Pulmonary artery endothelial cell (primary cell): ENCODE data around the gene ABCG8. TPM values are rescaled to one million over a fixed set of nuclear protein-coding genes. Genes with fewer than 3 reads are reported as not detected.

Source experiments
- DNase-seq: peaks from one replicate; pipeline ENCODE4 v3.0.0-alpha.2; 2011; ENCODE audit warnings: low read depth, low spot score
- total RNA-seq: library from RNA; depleted of rRNA; stranded (reverse); fragments of >200 nt; gene quantifications from 2 replicates; pipeline ENCODE4 v1.2.3, GENCODE V29; 2014

ABCG8 gene
- total RNA-seq = not detected in 2 replicates

DNA sequence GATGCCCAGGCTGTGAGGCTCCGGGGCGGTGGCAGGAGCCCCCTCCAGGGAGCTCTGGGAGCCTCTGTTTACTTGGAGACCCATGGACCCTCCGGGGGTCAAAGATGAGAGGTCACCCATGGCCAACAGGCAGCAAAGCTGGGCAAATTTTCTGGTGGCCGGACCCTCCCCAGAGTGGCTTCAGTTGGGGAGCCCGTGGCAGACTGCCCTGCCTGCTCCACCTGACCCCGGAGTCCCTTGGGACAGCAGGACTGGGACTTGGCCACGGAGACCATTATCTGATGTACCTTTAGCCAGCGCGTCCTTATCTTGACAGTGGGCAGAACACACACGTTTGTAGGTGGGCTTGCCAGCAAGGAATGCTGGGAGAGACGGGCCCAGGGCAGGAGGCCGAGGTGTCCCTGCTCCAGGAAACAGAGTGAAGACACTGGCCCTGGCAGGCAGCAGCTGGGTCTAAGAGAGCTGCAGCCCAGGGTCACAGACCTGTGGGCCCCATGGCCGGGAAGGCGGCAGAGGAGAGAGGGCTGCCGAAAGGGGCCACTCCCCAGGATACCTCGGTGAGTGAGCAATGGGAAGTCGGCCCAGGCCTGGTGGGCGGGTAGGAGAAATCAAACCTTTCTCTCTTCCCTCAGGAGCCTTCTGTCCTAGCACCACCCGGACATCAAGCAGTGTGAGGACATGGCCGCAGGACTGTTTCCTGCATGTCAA lies at the start of gene ABCG8, which contains the start of gene ABCG5:
ABCG8 (plus strand) TSS at position 412 of the 708 bp plus-strand sequence; CDS start at position 495, 83 bp downstream.
ABCG5 (minus strand) TSS at position 280 of the 708 bp plus-strand sequence; CDS start at position 120, 160 bp downstream.
- DNase-seq = no peak

- DNase-seq = no peak
Measured at GRCh38 chr2:43790147-43790546, 48.6 kb upstream of the ABCG8 start.

DNA sequence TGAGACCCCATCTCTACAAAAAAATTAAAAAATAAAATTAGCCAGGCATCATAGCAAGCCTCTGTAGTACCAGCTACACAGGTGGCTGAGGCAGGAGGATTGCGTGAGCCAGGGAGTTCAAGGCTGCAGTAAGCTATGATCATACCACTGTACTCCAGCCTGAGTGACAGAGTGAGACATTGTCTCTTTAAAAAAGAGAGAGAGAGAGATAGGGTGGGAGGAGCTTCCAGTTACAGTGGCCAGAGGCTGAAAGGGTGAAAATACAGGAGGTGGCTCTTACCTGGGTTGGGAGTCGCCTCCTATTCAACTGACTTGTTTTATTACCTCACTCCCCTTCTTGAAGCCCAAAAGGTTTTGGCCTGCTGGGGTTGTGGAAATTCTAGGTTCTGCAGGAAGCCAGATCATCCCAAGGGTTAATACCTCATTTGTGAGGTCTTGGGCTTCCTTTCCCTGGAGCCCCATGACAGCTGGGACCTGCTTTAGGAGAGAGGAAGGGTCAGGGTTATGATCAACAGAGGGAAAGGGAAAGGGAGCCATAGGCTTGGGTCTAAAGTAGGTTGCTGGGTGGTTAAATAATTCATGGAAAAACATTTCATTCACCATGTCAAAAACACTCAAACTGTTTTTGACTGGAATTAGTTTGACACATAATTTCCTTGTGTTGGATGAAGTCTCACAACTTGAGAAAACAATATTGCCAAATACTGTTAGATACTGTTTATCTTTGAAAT lies 47.6 kb upstream of the ABCG8 start:
- no peak for DNase-seq

DNA sequence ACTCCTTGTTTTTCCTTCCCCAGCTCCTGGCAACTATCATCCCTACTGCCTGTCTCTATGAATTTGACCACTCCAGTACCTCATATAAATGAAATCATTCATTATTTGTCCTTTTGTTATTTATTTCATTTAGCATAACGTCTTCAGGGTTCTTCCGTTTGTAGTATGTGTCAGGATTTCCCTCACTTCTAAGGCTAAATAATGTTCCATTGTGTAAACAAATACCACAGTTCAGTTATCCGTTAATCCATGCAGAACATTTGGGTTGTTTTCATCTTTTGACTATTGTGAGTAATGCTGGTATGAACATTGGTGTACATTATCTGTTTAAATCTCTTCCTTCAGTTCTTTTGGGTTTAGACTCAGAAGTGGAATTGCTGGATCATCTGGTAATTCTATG lies 46.1 kb upstream of the ABCG8 start:
- DNase-seq = no peak

DNA sequence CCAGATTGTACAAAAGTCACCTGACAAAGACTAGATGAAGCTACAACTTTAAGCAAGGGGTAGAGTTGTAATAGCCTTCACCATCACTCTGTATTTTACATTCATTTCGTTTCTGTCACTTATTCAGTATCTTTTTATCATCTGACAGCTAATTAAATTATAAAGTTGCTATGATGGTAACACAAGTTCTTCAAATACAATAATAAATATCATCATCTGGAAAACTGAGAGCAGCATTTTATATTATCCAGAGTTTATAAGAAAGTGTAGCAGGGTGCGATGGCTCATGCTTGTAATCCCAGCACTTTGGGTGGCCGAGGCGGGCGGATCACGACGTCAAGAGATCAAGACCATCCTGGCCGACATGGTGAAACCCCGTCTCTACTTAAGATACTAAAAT lies 43.8 kb upstream of the ABCG8 start:
- no peak for DNase-seq

DNA sequence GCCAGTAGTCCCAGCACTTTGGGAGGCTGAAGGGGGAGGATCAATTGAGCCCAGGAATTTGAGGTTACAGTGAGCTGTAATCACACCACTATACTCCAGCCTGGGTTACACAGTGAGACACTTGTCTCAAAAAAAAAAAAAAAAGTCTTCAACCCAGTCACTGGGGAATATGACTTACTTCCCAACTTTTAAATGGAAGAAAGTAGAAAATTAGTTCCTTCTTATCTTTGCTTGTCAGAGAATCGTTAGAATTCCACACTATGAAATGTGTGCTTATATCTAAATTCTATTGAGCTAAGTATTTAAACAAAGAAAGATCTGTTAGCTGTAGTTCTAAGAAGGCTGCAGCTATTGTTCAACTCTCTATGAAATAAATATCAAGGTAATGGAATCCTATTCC lies 42.6 kb upstream of the ABCG8 start:
- DNase-seq = no peak

GRCh38 chr2:43798300-43798699 lies 40.5 kb upstream of the ABCG8 start:
- DNase-seq = no peak

GRCh38 chr2:43800894-43801293 lies 37.9 kb upstream of the ABCG8 start:
- DNase-seq = no peak

GRCh38 chr2:43802135-43802534 lies 36.6 kb upstream of the ABCG8 start:
- DNase-seq = no peak

DNA sequence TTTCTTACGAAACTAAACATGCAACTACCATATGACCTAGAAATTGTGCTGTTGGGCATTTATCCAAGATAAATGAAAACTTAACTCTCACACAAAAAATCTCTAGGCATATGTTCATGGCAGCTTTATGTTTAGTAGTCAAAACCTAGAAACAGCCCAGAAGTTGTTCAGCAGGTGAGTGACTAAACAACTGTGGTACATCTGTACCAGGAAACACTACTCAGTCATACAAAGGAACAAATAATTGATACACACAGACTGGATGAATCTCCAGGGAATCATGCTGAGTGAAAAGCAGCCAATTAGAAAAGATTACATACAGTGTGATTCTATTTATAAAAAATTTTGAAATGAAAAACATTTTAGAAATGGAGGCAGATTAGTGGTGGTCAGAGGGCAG lies 35.7 kb upstream of the ABCG8 start:
- DNase-seq = no peak

DNA sequence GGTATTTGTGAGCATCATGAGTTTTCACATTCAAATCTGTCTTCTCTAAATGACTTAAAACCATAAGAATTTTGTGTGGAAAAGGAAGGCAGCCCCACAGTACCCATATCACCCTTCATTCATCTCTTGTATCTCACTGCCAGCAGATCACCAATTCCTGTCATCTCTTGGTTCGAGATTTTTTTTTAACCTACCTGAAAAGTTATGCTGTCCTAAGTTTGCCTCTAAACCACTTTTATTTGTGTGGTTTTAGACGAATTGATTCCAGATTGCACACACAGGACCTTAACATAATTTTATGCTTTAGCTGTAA lies 32.1 kb upstream of the ABCG8 start:
- no peak for DNase-seq

DNA sequence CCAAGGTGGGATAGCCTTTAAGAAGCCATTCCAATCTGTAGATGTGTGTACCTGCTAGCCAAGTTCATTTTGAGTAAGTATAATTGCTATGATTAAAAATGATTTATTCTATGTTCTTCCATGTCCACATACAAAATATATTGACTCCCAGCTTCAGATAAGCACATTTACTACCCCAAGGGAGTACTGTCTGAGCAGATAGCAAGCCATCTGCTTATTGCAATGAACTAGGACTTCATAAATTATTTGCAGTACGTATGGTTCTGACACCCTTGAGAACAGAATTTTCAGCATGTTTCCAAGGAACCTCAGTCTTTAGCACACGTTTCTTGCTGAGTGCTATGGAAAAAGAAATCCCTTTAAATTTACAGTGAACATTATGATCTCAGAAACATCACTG lies 28.3 kb upstream of the ABCG8 start:
- DNase-seq = no peak

- DNase-seq = no peak
Measured at GRCh38 chr2:43810888-43811287, 27.9 kb upstream of the ABCG8 start.

DNA sequence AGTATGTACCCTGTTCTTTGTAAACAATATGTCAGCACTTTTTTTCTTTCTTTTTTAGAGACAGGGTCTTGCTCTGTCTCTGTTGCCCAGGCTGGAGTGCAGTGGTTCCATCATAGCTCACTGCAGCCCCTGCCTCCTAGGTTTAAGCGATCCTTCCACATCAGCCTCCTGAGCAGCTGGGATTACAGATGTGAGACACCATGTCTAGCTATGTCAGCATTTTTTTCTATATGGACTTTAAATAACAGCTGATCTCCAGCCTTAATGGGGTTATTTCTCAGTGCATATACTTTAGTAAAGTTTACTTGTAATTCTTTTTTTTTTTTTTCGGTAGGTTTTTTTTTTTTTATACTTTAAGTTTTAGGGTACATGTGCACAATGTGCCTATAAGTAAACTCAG lies 26.8 kb upstream of the ABCG8 start:
- DNase-seq = no peak

- DNase-seq = no peak
Measured at GRCh38 chr2:43812947-43813346, 25.8 kb upstream of the ABCG8 start.

- no peak for DNase-seq
Measured at GRCh38 chr2:43814711-43815110, 24.1 kb upstream of the ABCG8 start.

GRCh38 chr2:43818761-43819160 lies 20.0 kb upstream of the ABCG8 start:
- peak; percentile 41 for DNase-seq

- no peak for DNase-seq
Measured at GRCh38 chr2:43819491-43820163, 19.1 kb upstream of the ABCG8 start.

GRCh38 chr2:43822839-43823238 lies 15.9 kb upstream of the ABCG8 start:
- no peak for DNase-seq

GRCh38 chr2:43823751-43824150 lies 15.0 kb upstream of the ABCG8 start:
- no peak for DNase-seq

GRCh38 chr2:43824512-43824911 lies 14.3 kb upstream of the ABCG8 start:
- DNase-seq = no peak

DNA sequence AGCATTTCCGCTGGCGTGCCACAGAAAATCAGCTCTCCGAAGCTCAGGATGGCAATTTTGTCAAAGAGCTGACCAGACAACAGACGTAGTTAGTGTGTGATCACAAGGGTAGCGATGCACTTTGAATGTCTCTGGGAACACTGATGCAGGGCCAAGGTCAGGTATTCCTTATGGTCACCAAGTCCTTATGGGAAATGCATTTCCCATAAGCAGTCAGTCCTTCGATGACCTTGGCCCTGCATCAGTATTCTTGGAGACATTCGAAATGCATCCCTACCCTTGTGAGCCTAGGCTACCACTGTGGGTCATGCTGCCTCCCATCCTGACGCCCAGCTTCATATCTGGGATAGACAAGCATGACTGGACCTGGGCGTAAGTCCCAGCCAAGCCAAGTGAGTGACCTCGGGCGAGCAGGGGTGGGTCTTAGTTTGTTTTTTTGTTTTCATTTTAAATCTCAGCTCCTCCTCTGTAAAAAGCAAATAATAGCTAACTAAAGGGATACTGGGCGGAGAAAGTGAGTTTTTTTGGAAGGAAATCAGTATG lies 13.7 kb upstream of the ABCG8 start:
- no peak for DNase-seq
